ENCODE results near the gene NDRG2.
A peak's percentile ranks its signal among the peaks of the same experiment; 100 is the strongest.

NDRG2 gene

DNA sequence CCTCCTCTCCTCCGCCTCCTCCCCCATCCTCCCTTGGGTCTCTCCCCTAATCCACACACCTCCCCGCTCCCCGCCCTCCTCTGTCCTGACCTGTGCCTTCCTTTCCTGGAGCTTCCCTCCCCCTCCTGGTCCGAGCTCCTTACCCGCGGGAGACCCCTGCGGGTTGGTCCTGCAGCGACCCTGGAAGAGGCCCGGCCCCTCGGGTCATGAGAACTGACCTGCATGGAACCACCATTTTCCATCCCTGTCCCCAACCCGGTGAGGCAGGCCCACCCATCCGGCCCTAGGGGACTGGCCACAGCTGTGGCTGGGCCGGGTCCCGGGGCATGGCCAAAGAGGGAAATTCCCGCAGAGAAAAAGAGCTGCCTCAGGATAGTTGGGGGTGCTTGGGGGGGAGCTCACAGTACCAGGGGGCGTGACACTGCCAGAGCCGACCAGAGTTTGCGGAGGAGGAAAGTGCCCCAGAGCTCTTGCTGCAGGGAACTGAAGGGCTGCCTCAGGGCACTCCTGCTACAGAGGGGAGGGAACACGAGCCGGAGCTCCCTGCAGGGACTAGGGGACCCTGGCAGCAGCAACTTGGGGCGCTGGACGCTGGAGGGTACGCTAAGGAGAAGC lies 45.9 kb upstream of the NDRG2 start:
- no peaks in the 10 kb centered on the region for H3K27me3 Mint-ChIP-seq (ENCODE audit: low read depth, poor library complexity)
- TF ChIP-seq, protein P1, sequence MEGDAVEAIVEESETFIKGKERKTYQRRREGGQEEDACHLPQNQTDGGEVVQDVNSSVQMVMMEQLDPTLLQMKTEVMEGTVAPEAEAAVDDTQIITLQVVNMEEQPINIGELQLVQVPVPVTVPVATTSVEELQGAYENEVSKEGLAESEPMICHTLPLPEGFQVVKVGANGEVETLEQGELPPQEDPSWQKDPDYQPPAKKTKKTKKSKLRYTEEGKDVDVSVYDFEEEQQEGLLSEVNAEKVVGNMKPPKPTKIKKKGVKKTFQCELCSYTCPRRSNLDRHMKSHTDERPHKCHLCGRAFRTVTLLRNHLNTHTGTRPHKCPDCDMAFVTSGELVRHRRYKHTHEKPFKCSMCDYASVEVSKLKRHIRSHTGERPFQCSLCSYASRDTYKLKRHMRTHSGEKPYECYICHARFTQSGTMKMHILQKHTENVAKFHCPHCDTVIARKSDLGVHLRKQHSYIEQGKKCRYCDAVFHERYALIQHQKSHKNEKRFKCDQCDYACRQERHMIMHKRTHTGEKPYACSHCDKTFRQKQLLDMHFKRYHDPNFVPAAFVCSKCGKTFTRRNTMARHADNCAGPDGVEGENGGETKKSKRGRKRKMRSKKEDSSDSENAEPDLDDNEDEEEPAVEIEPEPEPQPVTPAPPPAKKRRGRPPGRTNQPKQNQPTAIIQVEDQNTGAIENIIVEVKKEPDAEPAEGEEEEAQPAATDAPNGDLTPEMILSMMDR (IDR thresholded peaks at IDR 0.05): no peak
- H3K4me1 Mint-ChIP-seq: peaks cover 58% of the 10 kb centered on the region
- no peaks in the 10 kb centered on the region for H3K9me3 Mint-ChIP-seq
- peak overlapping the region; percentile 99 for H3K27ac Mint-ChIP-seq
- DNase-seq: peak; percentile 82
- H3K4me3 Mint-ChIP-seq: peak overlapping the region; percentile 94
- peaks cover 20% of the 10 kb centered on the region for H3K36me3 Mint-ChIP-seq (ENCODE audit: low read depth)

DNA sequence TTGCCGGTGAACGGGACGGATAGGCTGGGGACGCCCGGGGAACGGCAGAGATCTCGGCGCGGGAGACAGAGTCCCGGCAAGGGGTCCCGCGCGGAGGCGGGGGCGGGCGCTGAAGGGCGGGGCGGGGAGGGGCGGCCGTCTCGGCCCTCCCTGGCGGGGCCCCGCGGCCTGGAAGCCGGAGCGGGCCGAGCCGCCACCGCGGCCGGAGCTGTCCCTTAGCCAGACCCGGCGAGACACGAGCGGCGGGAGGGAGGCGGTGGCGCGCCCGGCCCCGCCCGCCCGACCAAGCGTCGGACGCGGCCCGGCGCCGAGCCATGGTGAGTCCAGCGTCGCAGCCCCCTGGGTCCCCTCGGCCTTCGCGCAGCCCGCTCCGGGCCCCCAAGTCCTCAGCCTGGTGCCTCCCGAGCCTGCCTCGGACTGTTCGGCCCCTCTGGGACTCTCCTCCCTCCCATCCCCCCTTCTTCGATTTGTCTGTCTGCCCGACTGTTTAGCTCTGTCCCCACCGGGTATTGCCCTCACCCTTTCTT lies 45.3 kb upstream of the NDRG2 start, which contains the start of gene ARHGEF40:
TSS of gene ARHGEF40 (plus strand) at position 222 of the 527 bp plus-strand sequence. CDS start at position 315, 93 bp downstream.
- TF ChIP-seq, protein P1 (IDR thresholded peaks at IDR 0.05): no peak
- H3K9me3 Mint-ChIP-seq: no peaks in the 10 kb centered on the region
- peak within 1 kb of the TSS; percentile 94 for H3K4me3 Mint-ChIP-seq
- H3K27me3 Mint-ChIP-seq (ENCODE audit: low read depth, poor library complexity): peaks cover 2% of the 10 kb centered on the region
- peaks cover 15% of the 10 kb centered on the region for H3K36me3 Mint-ChIP-seq (ENCODE audit: low read depth)
- peaks cover 60% of the 10 kb centered on the region for H3K4me1 Mint-ChIP-seq
- peak within 1 kb of the TSS; percentile 99 for H3K27ac Mint-ChIP-seq
- peak; percentile 73 for DNase-seq

GRCh38 chr14:21069388-21070082 lies 44.7 kb upstream of the NDRG2 start:
- peak overlapping the region; percentile 88 for H3K4me3 Mint-ChIP-seq
- H3K27ac Mint-ChIP-seq: peak overlapping the region; percentile 94
- H3K27me3 Mint-ChIP-seq (ENCODE audit: low read depth, poor library complexity): peaks cover 3% of the 10 kb centered on the region
- TF ChIP-seq, protein P1 (IDR thresholded peaks at IDR 0.05): no peak
- peak; percentile 52 for DNase-seq
- H3K9me3 Mint-ChIP-seq: no peaks in the 10 kb centered on the region
- H3K4me1 Mint-ChIP-seq: peaks cover 62% of the 10 kb centered on the region
- peaks cover 9% of the 10 kb centered on the region for H3K36me3 Mint-ChIP-seq (ENCODE audit: low read depth)

- TF ChIP-seq, protein P1 (IDR thresholded peaks at IDR 0.05): peak; percentile 45
- DNase-seq: peak; percentile 57
- H3K9me3 Mint-ChIP-seq: no peaks in the 10 kb centered on the region
- peak overlapping the region; percentile 88 for H3K4me3 Mint-ChIP-seq
- H3K36me3 Mint-ChIP-seq (ENCODE audit: low read depth): peaks cover 7% of the 10 kb centered on the region
- peaks cover 3% of the 10 kb centered on the region for H3K27me3 Mint-ChIP-seq (ENCODE audit: low read depth, poor library complexity)
- H3K27ac Mint-ChIP-seq: peak overlapping the region; percentile 94
- peaks cover 61% of the 10 kb centered on the region for H3K4me1 Mint-ChIP-seq
These were observed 43.9 kb upstream of the NDRG2 start for GRCh38 chr14:21068521-21069387.

DNA sequence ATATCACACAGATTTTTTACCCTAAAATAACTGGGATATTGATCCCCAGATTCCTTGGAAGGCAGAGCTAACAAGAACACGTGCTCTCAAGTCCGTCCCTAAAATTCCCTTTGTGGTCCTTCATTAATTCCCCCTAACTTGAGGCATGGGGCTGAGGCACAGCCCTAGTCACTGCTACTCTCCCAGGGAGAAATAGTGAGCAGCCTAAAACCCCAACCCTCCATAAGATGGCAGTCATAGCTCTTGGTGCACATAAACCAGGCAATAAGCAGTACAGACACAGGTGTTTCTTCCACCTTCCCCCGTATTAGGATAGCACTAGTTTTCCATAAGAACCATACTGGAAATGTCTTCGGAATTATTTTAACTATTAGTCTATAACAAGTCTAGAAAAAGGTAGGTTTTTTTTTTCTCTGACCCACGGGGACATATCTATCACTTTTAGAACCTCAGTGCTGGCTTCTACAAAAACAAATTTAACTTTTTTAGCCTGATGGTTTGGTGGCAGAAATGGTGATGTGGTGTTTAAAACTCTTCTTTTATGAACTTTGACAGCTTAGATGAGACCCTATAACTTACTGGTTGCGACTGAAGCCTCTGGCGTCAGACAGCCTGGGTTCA lies 42.1 kb upstream of the NDRG2 start:
- H3K27ac Mint-ChIP-seq: no peak overlapping the region
- no peaks in the 10 kb centered on the region for H3K36me3 Mint-ChIP-seq (ENCODE audit: low read depth)
- TF ChIP-seq, protein P1 (IDR thresholded peaks at IDR 0.05): no peak
- H3K27me3 Mint-ChIP-seq (ENCODE audit: low read depth, poor library complexity): peaks cover 3% of the 10 kb centered on the region
- H3K4me1 Mint-ChIP-seq: peaks cover 61% of the 10 kb centered on the region
- no peak for DNase-seq
- no peak overlapping the region for H3K4me3 Mint-ChIP-seq
- H3K9me3 Mint-ChIP-seq: no peaks in the 10 kb centered on the region
